ENCODE measurements around the gene RNF5.
"Not testable (repeated sequence)": the region's sequence is repeated elsewhere in the genome, so short reads cannot be mapped to it uniquely, and the experiment has no call there.

Gene RNF5

GRCh38 chr6:32175711-32176475 is 2.3 kb upstream of the RNF5 start, which contains the start of gene AGPAT1:
AGPAT1 (minus strand) TSS chr6:32176084; CDS start chr6:32171496, 4,588 bp downstream.
- DNase-seq (ENCODE audit: low spot score): peak; percentile 98

- peak; percentile 72 for DNase-seq (ENCODE audit: low spot score)
Observed at GRCh38 chr6:32176476-32177182, 1.6 kb upstream of the RNF5 start.

- DNase-seq (ENCODE audit: low spot score): no peak
Observed at GRCh38 chr6:32177183-32177787, 920 bp upstream of the RNF5 start.

GRCh38 chr6:32178547-32179440 is 589 bp downstream of the RNF5 start:
- peak; percentile 48 for DNase-seq (ENCODE audit: low spot score)

- no peak for DNase-seq (ENCODE audit: low spot score)
Observed at GRCh38 chr6:32179766-32180405, 1.7 kb downstream of the RNF5 start.

- DNase-seq (ENCODE audit: low spot score): no peak
Observed at GRCh38 chr6:32181148-32181702, 3.0 kb downstream of the RNF5 start.

- no peak for DNase-seq (ENCODE audit: low spot score)
Observed at GRCh38 chr6:32181915-32182529, 3.8 kb downstream of the RNF5 start.

GRCh38 chr6:32182555-32182981 is 4.4 kb downstream of the RNF5 start:
- DNase-seq (ENCODE audit: low spot score): no peak

GRCh38 chr6:32183030-32183429 is 4.8 kb downstream of the RNF5 start:
- DNase-seq (ENCODE audit: low spot score): no peak

GRCh38 chr6:32183483-32184083 is 5.4 kb downstream of the RNF5 start:
- DNase-seq (ENCODE audit: low spot score): no peak

- DNase-seq (ENCODE audit: low spot score): no peak
Observed at GRCh38 chr6:32184084-32184640, 6.0 kb downstream of the RNF5 start, which contains the start of gene AGER. AGER (minus strand) TSS chr6:32184253; CDS start chr6:32184222, 31 bp downstream.

- DNase-seq (ENCODE audit: low spot score): not testable (repeated sequence)
Observed at GRCh38 chr6:32185681-32186131, 7.5 kb downstream of the RNF5 start.

GRCh38 chr6:32186151-32186840 is 8.1 kb downstream of the RNF5 start:
- DNase-seq (ENCODE audit: low spot score): not testable (repeated sequence)

- no peak for DNase-seq (ENCODE audit: low spot score)
Observed at GRCh38 chr6:32187009-32187709, 9.0 kb downstream of the RNF5 start.

GRCh38 chr6:32187725-32188380 is 9.6 kb downstream of the RNF5 start:
- DNase-seq (ENCODE audit: low spot score): not testable (repeated sequence)

GRCh38 chr6:32188381-32189068 is 10.3 kb downstream of the RNF5 start:
- DNase-seq (ENCODE audit: low spot score): no peak

Measured in pons (tissue), 1 donor.